SU-DHL-6 (cell line): ENCODE results near the gene NANOGP8.

Source experiments
- H2AFZ ChIP-seq: fragments of 200-600 bp; sonication (generic); 2 replicates; pipeline ENCODE4 v1.6.1; 2014; ENCODE audit warnings: low read depth, mild to moderate bottlenecking, moderate library complexity, mixed read lengths, antibody characterized with exemption, low read length; ENCODE audit not compliant: severe bottlenecking
- H3F3A ChIP-seq: fragments of 200-600 bp; shearing (Covaris generic); 2 replicates; pipeline ENCODE4 v1.6.0; 2016; ENCODE audit warnings: antibody characterized with exemption, mild to moderate bottlenecking; ENCODE audit not compliant: insufficient read depth
- H3K27ac ChIP-seq: fragments of 200-600 bp; sonication (generic); 2 replicates; pipeline ENCODE4 v1.5.1; 2016; ENCODE audit warnings: low read depth, mild to moderate bottlenecking, low read length, moderate library complexity, mixed read lengths
- H3K27me3 ChIP-seq: fragments of 200-600 bp; sonication (generic), shearing (Covaris generic); 2 replicates; pipeline ENCODE4 v1.6.0; 2014; ENCODE audit warnings: mild to moderate bottlenecking, low read length
- H3K36me3 ChIP-seq: fragments of 200-600 bp; sonication (generic); 2 replicates; pipeline ENCODE4 v1.6.1; 2014; ENCODE audit warnings: mild to moderate bottlenecking, low read length, mixed read lengths
- H3K4me2 ChIP-seq: fragments of 300-600, 200-600 bp; shearing (Covaris generic), sonication (generic); 2 replicates; pipeline ENCODE4 v1.6.0; 2014; ENCODE audit warnings: low read length, low read depth, mild to moderate bottlenecking; ENCODE audit not compliant: poor library complexity, severe bottlenecking
- H3K4me3 ChIP-seq: fragments of 200-600 bp; sonication (generic); 2 replicates; pipeline ENCODE4 v1.5.1; 2014; ENCODE audit warnings: antibody characterized with exemption, low read length, mild to moderate bottlenecking, mixed read lengths; ENCODE audit not compliant: insufficient read depth, poor library complexity, severe bottlenecking
- H3K79me2 ChIP-seq: fragments of 200-600 bp; sonication (generic); 2 replicates; pipeline ENCODE4 v1.6.1; 2014; ENCODE audit warnings: mild to moderate bottlenecking, low read length, moderate library complexity; ENCODE audit not compliant: insufficient read depth
- H3K9ac ChIP-seq: fragments of 200-600 bp; sonication (generic); 2 replicates; pipeline ENCODE4 v1.7.0; 2014; ENCODE audit warnings: mild to moderate bottlenecking, low read length
- H3K9me2 ChIP-seq: fragments of 200-600 bp; sonication (generic); replicated peaks from 2 replicates; pipeline ENCODE4 v1.6.1; 2014; ENCODE audit warnings: low read length; ENCODE audit not compliant: insufficient read depth
- H3K9me3 ChIP-seq: fragments of 200-600 bp; sonication (generic); 2 replicates; pipeline ENCODE4 v1.6.1; 2014; ENCODE audit warnings: low read length, mixed read lengths; ENCODE audit not compliant: insufficient read depth
- H4K20me1 ChIP-seq: fragments of 200-600 bp; sonication (generic); 2 replicates; pipeline ENCODE4 v1.6.1; 2014; ENCODE audit warnings: low read depth, mild to moderate bottlenecking, antibody characterized with exemption, low read length, moderate library complexity, mixed read lengths
- EZH2phosphoT487 ChIP-seq: fragments of 200-600 bp; sonication (generic), shearing (Covaris generic); conservative IDR thresholded peaks from 2 replicates; pipeline ENCODE4 v1.6.1; 2018; ENCODE audit warnings: mild to moderate bottlenecking, antibody characterized with exemption, low read length, moderate library complexity, mixed read lengths
- TF ChIP-seq, protein P1 (sequence below): fragments of 200-600 bp; sonication (generic); IDR thresholded peaks from one replicate; pipeline ENCODE4 v1.5.1; 2017; ENCODE audit warnings: antibody characterized with exemption, mild to moderate bottlenecking, low read length, moderate library complexity; ENCODE audit not compliant: insufficient read depth, poor library complexity, severe bottlenecking

NANOGP8 gene

DNA sequence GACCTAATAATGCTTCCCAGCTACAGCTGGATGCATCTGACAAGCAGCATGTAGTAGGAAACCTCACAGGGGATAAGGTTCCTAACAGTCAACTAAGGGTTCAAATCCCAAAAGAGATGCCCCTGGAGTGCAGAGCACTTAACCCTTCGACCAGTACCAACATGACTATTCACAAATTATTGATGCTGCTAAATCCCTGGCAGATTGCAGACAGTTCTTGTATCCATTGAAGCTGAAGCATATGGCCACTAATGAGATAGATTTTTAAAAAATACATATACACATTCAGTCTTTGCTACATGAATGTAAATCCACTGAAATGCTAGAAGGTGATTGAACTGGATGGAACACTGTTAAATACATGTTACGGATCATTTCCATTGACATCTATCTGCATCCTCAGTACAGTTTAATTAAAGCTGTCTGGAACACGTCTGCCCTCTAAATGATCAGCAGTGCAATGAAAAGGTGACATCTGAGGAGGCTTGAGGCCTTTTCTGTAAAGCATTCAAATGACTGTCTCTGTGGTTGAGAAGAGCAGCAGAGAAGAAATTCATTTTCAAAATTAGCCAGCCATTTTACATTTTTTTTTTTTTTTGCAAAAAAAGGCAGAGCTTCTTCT is 19.5 kb upstream of the NANOGP8 start:
- H4K20me1 ChIP-seq: no peaks in the 10 kb centered on the region
- no peaks in the 10 kb centered on the region for H3K9me2 ChIP-seq
- H3K27me3 ChIP-seq: no peaks in the 10 kb centered on the region
- no peak overlapping the region for H2AFZ ChIP-seq
- no peaks in the 10 kb centered on the region for H3K79me2 ChIP-seq
- H3K4me3 ChIP-seq: no peak overlapping the region
- H3K36me3 ChIP-seq: no peaks in the 10 kb centered on the region
- no peak overlapping the region for H3K27ac ChIP-seq
- H3K9ac ChIP-seq: no peak overlapping the region
- H3K9me3 ChIP-seq: no peaks in the 10 kb centered on the region
- no peaks in the 10 kb centered on the region for H3F3A ChIP-seq
- no peak for TF ChIP-seq EZH2phosphoT487
- TF ChIP-seq, protein P1, sequence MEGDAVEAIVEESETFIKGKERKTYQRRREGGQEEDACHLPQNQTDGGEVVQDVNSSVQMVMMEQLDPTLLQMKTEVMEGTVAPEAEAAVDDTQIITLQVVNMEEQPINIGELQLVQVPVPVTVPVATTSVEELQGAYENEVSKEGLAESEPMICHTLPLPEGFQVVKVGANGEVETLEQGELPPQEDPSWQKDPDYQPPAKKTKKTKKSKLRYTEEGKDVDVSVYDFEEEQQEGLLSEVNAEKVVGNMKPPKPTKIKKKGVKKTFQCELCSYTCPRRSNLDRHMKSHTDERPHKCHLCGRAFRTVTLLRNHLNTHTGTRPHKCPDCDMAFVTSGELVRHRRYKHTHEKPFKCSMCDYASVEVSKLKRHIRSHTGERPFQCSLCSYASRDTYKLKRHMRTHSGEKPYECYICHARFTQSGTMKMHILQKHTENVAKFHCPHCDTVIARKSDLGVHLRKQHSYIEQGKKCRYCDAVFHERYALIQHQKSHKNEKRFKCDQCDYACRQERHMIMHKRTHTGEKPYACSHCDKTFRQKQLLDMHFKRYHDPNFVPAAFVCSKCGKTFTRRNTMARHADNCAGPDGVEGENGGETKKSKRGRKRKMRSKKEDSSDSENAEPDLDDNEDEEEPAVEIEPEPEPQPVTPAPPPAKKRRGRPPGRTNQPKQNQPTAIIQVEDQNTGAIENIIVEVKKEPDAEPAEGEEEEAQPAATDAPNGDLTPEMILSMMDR: no peak
- H3K4me2 ChIP-seq: no peak overlapping the region

DNA sequence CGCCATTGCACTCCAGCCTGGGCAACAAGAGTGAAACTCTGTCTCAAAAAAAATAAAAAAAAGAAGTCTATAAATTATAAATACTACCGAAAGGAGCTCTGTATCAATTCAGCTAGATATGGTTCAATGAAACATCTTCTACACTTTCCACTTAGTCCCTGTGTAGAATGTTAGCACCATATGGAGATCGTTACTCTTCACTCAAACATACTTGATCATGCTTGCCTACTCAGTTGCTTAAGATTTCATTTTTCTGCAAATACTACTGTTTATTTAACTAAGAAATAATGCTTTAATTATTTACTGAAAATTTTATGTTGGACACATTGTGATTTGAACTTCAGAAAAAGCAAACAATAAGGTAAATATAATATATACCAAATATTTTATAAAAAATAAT is 17.1 kb upstream of the NANOGP8 start:
- H3K9ac ChIP-seq: no peak overlapping the region
- no peaks in the 10 kb centered on the region for H4K20me1 ChIP-seq
- no peaks in the 10 kb centered on the region for H3K9me2 ChIP-seq
- H3K4me3 ChIP-seq: no peak overlapping the region
- H3K36me3 ChIP-seq: no peaks in the 10 kb centered on the region
- H3K79me2 ChIP-seq: no peaks in the 10 kb centered on the region
- no peak overlapping the region for H3K27ac ChIP-seq
- no peaks in the 10 kb centered on the region for H3F3A ChIP-seq
- no peaks in the 10 kb centered on the region for H3K27me3 ChIP-seq
- no peaks in the 10 kb centered on the region for H3K9me3 ChIP-seq
- no peak overlapping the region for H3K4me2 ChIP-seq
- no peak overlapping the region for H2AFZ ChIP-seq
- no peak for TF ChIP-seq EZH2phosphoT487
- TF ChIP-seq, protein P1: no peak

DNA sequence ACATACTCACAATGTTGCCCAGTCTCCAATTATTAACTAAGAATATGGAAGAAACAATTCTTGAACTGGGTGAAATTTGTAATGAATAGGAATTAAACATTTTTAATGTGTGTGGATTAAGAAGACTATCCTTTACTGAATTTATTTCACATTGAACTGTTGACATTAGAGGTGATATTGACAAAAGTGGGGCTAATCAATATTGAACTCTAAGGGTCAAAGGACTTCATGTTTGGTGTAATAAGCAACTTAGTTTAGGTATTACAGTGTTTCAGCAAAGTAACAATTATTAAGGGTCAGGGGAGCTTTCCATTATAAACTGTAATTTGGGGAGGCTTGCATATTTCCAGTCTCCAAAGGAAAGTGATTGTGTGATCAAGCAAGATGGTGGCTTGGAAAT is 16.2 kb upstream of the NANOGP8 start:
- no peaks in the 10 kb centered on the region for H3K9me3 ChIP-seq
- H3K9me2 ChIP-seq: no peaks in the 10 kb centered on the region
- H3K9ac ChIP-seq: no peak overlapping the region
- no peaks in the 10 kb centered on the region for H3K79me2 ChIP-seq
- no peaks in the 10 kb centered on the region for H3K36me3 ChIP-seq
- no peak overlapping the region for H2AFZ ChIP-seq
- no peak overlapping the region for H3K27ac ChIP-seq
- no peak for TF ChIP-seq EZH2phosphoT487
- TF ChIP-seq, protein P1: no peak
- H4K20me1 ChIP-seq: no peaks in the 10 kb centered on the region
- H3K27me3 ChIP-seq: no peaks in the 10 kb centered on the region
- no peak overlapping the region for H3K4me2 ChIP-seq
- H3F3A ChIP-seq: no peaks in the 10 kb centered on the region
- H3K4me3 ChIP-seq: no peak overlapping the region

DNA sequence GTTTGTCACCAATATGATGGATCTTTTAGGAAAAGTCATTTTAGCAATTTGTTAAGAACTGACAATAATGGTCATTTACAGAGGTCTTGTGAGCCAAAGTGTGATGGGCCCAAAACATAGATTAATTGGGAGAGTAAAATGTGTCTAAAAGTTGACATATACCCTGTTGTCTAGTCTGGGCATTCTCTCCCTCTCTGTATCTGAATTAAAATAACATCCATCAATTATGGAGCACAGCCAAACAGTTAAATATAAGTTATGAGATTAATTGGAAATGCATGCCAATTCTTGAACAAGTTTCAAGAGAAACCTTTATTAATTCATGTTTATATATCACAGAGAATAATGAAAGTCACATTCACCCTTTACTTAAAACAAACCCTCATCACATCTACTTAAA is 13.6 kb upstream of the NANOGP8 start:
- Histone ChIP-seq H3K4me3 (no peak overlapping the region), H3K4me2 (no peak overlapping the region), H3K79me2 (no peaks in the 10 kb centered on the region), H4K20me1 (no peaks in the 10 kb centered on the region), H3K36me3 (no peaks in the 10 kb centered on the region), H3K9ac (no peak overlapping the region), H3K27ac (no peak overlapping the region), H2AFZ (no peak overlapping the region), H3F3A (no peaks in the 10 kb centered on the region), H3K9me3 (no peaks in the 10 kb centered on the region), H3K27me3 (no peaks in the 10 kb centered on the region), H3K9me2 (no peaks in the 10 kb centered on the region)
- TF ChIP-seq, protein P1: no peak
- no peak for TF ChIP-seq EZH2phosphoT487
